ENCODE results near the gene ARVCF.

Gene ARVCF

GRCh38 chr22:20037419-20037818 is 20.8 kb upstream of the ARVCF start:
- no CpG with 5 or more reads among the region's 3 CpGs for WGBS (ENCODE audit: extremely low coverage, insufficient coverage, insufficient read length)
- Histone ChIP-seq H2BK12ac (ENCODE audit: low read length) (no peak overlapping the region), H3K9ac (ENCODE audit: low read length) (no peak overlapping the region), H3K18ac (ENCODE audit: low read length) (no peak overlapping the region), H4K8ac (ENCODE audit: low read depth, low read length) (no peak overlapping the region), H3K14ac (ENCODE audit: low read length) (no peak overlapping the region), H3K27ac (ENCODE audit: low read depth, low read length) (no peak overlapping the region), H3K23ac (ENCODE audit: low read length) (no peak overlapping the region), H4K91ac (ENCODE audit: low read depth, low read length) (no peak overlapping the region), H3K4me2 (ENCODE audit: low read length) (no peak overlapping the region), H3K79me1 (ENCODE audit: low read length) (no peaks in the 10 kb centered on the region), H3K36me3 (ENCODE audit: control insufficient read depth in 1 of 2, insufficient read depth in 2 of 2, low read length in 2 of 2) (peaks cover 18 to 19% of the 10 kb centered on the region in 2 experiments), H3K4ac (ENCODE audit: low read depth, low read length) (no peak overlapping the region), H2AK5ac (ENCODE audit: low read length) (no peak overlapping the region), H3K4me3 (ENCODE audit: low read depth, low read length) (no peak overlapping the region), H2AFZ (ENCODE audit: insufficient read depth, low read length, poor library complexity) (no peak overlapping the region), H2BK5ac (ENCODE audit: low read depth, low read length, poor library complexity) (no peak overlapping the region), H2BK120ac (ENCODE audit: insufficient read depth, low read length, poor library complexity) (no peak overlapping the region), H3K27me3 (ENCODE audit: insufficient read depth, low read length) (no peaks in the 10 kb centered on the region), H4K12ac (ENCODE audit: low read depth, low read length) (no peak overlapping the region), H3K9me3 (ENCODE audit: insufficient read depth, low read depth, low read length) (peaks cover 3% of the 10 kb centered on the region), H3K4me1 (ENCODE audit: control insufficient read depth in 1 of 2, insufficient read depth in 2 of 2, low read length in 2 of 2) (no peaks in the 10 kb centered on the region), H3K79me2 (ENCODE audit: control insufficient read depth, insufficient read depth, low read length, poor library complexity) (no peaks in the 10 kb centered on the region)
- no peak for DNase-seq

GRCh38 chr22:20036535-20037392 is 20.1 kb upstream of the ARVCF start:
- H3K36me3 ChIP-seq (ENCODE audit: control insufficient read depth in 1 of 2, insufficient read depth in 2 of 2, low read length in 2 of 2), result peaks cover 20% of the 10 kb centered on the region in 2 experiments
- H4K91ac ChIP-seq (ENCODE audit: low read depth, low read length), result no peak overlapping the region
- no peak overlapping the region for H3K14ac ChIP-seq (ENCODE audit: low read length)
- H3K4me2 ChIP-seq (ENCODE audit: low read length), result no peak overlapping the region
- H3K23ac ChIP-seq (ENCODE audit: low read length), result no peak overlapping the region
- H3K79me1 ChIP-seq (ENCODE audit: low read length), result no peaks in the 10 kb centered on the region
- H3K79me2 ChIP-seq (ENCODE audit: control insufficient read depth, insufficient read depth, low read length, poor library complexity), result no peaks in the 10 kb centered on the region
- H4K12ac ChIP-seq (ENCODE audit: low read depth, low read length), result no peak overlapping the region
- H2AFZ ChIP-seq (ENCODE audit: insufficient read depth, low read length, poor library complexity), result no peak overlapping the region
- no peak overlapping the region for H4K8ac ChIP-seq (ENCODE audit: low read depth, low read length)
- no peaks in the 10 kb centered on the region for H3K27me3 ChIP-seq (ENCODE audit: insufficient read depth, low read length)
- no CpG with 5 or more reads among the region's 25 CpGs for WGBS (ENCODE audit: extremely low coverage, insufficient coverage, insufficient read length)
- no peak overlapping the region for H2AK5ac ChIP-seq (ENCODE audit: low read length)
- H3K4me3 ChIP-seq (ENCODE audit: low read depth, low read length), result no peak overlapping the region
- no peak overlapping the region for H3K18ac ChIP-seq (ENCODE audit: low read length)
- H3K9ac ChIP-seq (ENCODE audit: low read length), result no peak overlapping the region
- H2BK5ac ChIP-seq (ENCODE audit: low read depth, low read length, poor library complexity), result no peak overlapping the region
- DNase-seq, result no peak
- H3K4me1 ChIP-seq (ENCODE audit: control insufficient read depth in 1 of 2, insufficient read depth in 2 of 2, low read length in 2 of 2), result no peaks in the 10 kb centered on the region
- no peak overlapping the region for H2BK120ac ChIP-seq (ENCODE audit: insufficient read depth, low read length, poor library complexity)
- peaks cover 3% of the 10 kb centered on the region for H3K9me3 ChIP-seq (ENCODE audit: insufficient read depth, low read depth, low read length)
- H3K27ac ChIP-seq (ENCODE audit: low read depth, low read length), result no peak overlapping the region
- no peak overlapping the region for H2BK12ac ChIP-seq (ENCODE audit: low read length)
- H3K4ac ChIP-seq (ENCODE audit: low read depth, low read length), result no peak overlapping the region

GRCh38 chr22:20036084-20036482 is 19.5 kb upstream of the ARVCF start:
- WGBS (ENCODE audit: extremely low coverage, insufficient coverage, insufficient read length), result no CpG with 5 or more reads among the region's 10 CpGs
- Histone ChIP-seq H2AK5ac (ENCODE audit: low read length) (no peak overlapping the region), H3K9ac (ENCODE audit: low read length) (no peak overlapping the region), H3K4me2 (ENCODE audit: low read length) (no peak overlapping the region), H3K79me2 (ENCODE audit: control insufficient read depth, insufficient read depth, low read length, poor library complexity) (no peaks in the 10 kb centered on the region), H3K36me3 (ENCODE audit: control insufficient read depth in 1 of 2, insufficient read depth in 2 of 2, low read length in 2 of 2) (peaks cover 22 to 23% of the 10 kb centered on the region in 2 experiments), H3K14ac (ENCODE audit: low read length) (no peak overlapping the region), H3K79me1 (ENCODE audit: low read length) (no peaks in the 10 kb centered on the region), H3K4ac (ENCODE audit: low read depth, low read length) (no peak overlapping the region), H3K27ac (ENCODE audit: low read depth, low read length) (no peak overlapping the region), H2BK120ac (ENCODE audit: insufficient read depth, low read length, poor library complexity) (no peak overlapping the region), H3K4me1 (ENCODE audit: control insufficient read depth in 1 of 2, insufficient read depth in 2 of 2, low read length in 2 of 2) (no peaks in the 10 kb centered on the region), H4K8ac (ENCODE audit: low read depth, low read length) (no peak overlapping the region), H3K27me3 (ENCODE audit: insufficient read depth, low read length) (no peaks in the 10 kb centered on the region), H4K12ac (ENCODE audit: low read depth, low read length) (no peak overlapping the region), H3K4me3 (ENCODE audit: low read depth, low read length) (no peak overlapping the region), H2BK12ac (ENCODE audit: low read length) (no peak overlapping the region), H3K23ac (ENCODE audit: low read length) (no peak overlapping the region), H4K91ac (ENCODE audit: low read depth, low read length) (no peak overlapping the region), H3K18ac (ENCODE audit: low read length) (no peak overlapping the region), H2BK5ac (ENCODE audit: low read depth, low read length, poor library complexity) (no peak overlapping the region), H3K9me3 (ENCODE audit: insufficient read depth, low read depth, low read length) (peaks cover 3% of the 10 kb centered on the region), H2AFZ (ENCODE audit: insufficient read depth, low read length, poor library complexity) (no peak overlapping the region)
- DNase-seq, result no peak

GRCh38 chr22:20035375-20036083 is 18.9 kb upstream of the ARVCF start:
- Histone ChIP-seq H3K4ac (ENCODE audit: low read depth, low read length) (no peak overlapping the region), H3K14ac (ENCODE audit: low read length) (no peak overlapping the region), H3K23ac (ENCODE audit: low read length) (no peak overlapping the region), H3K79me2 (ENCODE audit: control insufficient read depth, insufficient read depth, low read length, poor library complexity) (no peaks in the 10 kb centered on the region), H3K4me1 (ENCODE audit: control insufficient read depth in 1 of 2, insufficient read depth in 2 of 2, low read length in 2 of 2) (no peaks in the 10 kb centered on the region), H2AK5ac (ENCODE audit: low read length) (no peak overlapping the region), H2BK120ac (ENCODE audit: insufficient read depth, low read length, poor library complexity) (no peak overlapping the region), H3K18ac (ENCODE audit: low read length) (no peak overlapping the region), H2BK12ac (ENCODE audit: low read length) (no peak overlapping the region), H3K27ac (ENCODE audit: low read depth, low read length) (no peak overlapping the region), H4K91ac (ENCODE audit: low read depth, low read length) (no peak overlapping the region), H3K27me3 (ENCODE audit: insufficient read depth, low read length) (no peaks in the 10 kb centered on the region), H4K12ac (ENCODE audit: low read depth, low read length) (no peak overlapping the region), H4K8ac (ENCODE audit: low read depth, low read length) (no peak overlapping the region), H3K9me3 (ENCODE audit: insufficient read depth, low read depth, low read length) (peaks cover 3% of the 10 kb centered on the region), H2AFZ (ENCODE audit: insufficient read depth, low read length, poor library complexity) (no peak overlapping the region), H3K36me3 (ENCODE audit: control insufficient read depth in 1 of 2, insufficient read depth in 2 of 2, low read length in 2 of 2) (peaks cover 19 to 20% of the 10 kb centered on the region in 2 experiments), H3K4me2 (ENCODE audit: low read length) (no peak overlapping the region), H3K9ac (ENCODE audit: low read length) (no peak overlapping the region), H2BK5ac (ENCODE audit: low read depth, low read length, poor library complexity) (no peak overlapping the region), H3K4me3 (ENCODE audit: low read depth, low read length) (no peak overlapping the region), H3K79me1 (ENCODE audit: low read length) (no peaks in the 10 kb centered on the region)
- no peak for DNase-seq
- no CpG with 5 or more reads among the region's 16 CpGs for WGBS (ENCODE audit: extremely low coverage, insufficient coverage, insufficient read length)
